Measurements from ENCODE around the gene PAF1.

GRCh38 chr19:39416152-39417120 is 25.5 kb upstream of the PAF1 start:
- TF ChIP-seq POLR2AphosphoS5 (IDR thresholded peaks at IDR 0.05; ENCODE audit: low read depth) (no peak), CTCF (IDR thresholded peaks at IDR 0.05; ENCODE audit: insufficient read depth, low read length) (no peak), GABPA (IDR thresholded peaks at IDR 0.05; ENCODE audit: low read depth) (no peak)

Data from HL-60 (cell line).